ENCODE measurements around the gene TACO1. TPM values are rescaled to one million over a fixed set of nuclear protein-coding genes. Genes with fewer than 3 reads are reported as not detected.

The TACO1 gene
- total and polyA plus RNA-seq, 4 donors, result 11.1 to 20.7 (median 17.5) TPM

DNA sequence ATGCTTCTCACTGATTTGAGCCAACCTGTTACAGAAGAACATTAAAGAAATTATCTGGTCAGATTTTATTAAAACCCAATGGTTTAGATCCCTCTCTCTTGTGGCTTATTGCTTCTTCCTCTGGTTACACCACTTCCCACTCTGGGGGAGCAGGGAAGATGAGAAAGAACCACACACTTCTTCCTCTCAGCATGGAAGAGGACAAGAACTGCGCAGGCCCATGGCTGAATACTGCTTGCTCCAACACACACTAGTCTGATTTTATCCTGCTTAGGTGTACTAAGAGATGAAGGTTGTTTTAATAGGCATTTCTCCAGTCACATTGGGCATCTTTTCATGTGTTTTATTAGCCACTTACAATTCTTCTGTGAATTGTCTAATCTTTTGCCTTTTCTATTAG, 49.1 kb downstream of the TACO1 start:
- DNase-seq, result no peak
- ATAC-seq (ENCODE audit: insufficient read depth, low FRiP score), result no peak

DNA sequence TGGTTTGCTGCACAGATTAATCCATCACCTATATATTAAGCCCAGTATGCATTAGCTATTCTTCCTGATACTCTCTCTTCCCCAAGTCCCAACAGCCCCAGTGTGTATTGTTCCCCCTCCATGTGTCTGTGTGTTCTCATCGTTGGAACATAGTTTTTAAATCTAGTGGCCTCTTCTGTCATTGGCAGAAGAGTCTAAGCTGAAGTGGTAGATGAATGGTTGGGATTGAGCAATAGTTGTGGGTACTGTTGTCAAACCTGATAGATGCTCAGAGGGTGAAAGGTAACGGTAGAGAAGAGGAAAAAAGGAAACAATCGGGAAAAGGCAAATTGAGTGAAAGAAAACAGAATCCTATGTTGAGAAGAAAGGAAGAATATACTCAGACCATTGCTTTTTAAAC, 51.4 kb downstream of the TACO1 start:
- peaks cover 8 to 24% (median 11%) of the 10 kb centered on the region in 4 donors for H3K36me3 ChIP-seq (ENCODE audit: control insufficient read depth in 4 of 4, insufficient read depth in 4 of 4, low read length in 4 of 4)
- no peak overlapping the region for H3K27ac ChIP-seq (ENCODE audit: low read depth in 1 of 2, low read length in 1 of 2)
- no peak for DNase-seq
- H3K4me1 ChIP-seq (ENCODE audit: control insufficient read depth in 5 of 5, insufficient read depth in 5 of 5, low read length in 5 of 5), result peaks cover 0 to 19% (median 3%) of the 10 kb centered on the region in 5 donors
- H3K4me3 ChIP-seq, result no peak overlapping the region
- no peaks in the 10 kb centered on the region for H3K9me3 ChIP-seq (ENCODE audit: control insufficient read depth in 4 of 4, insufficient read depth in 3 of 4, low read length in 3 of 4)
- 18 to 37% methylated on average over 3 of the region's 3 CpGs for WGBS, 2 donors
- no peak overlapping the region for H3K9ac ChIP-seq (ENCODE audit: insufficient read depth in 1 of 2, low read length in 2 of 2)
- no peak for ATAC-seq (ENCODE audit: insufficient read depth, low FRiP score)
- TF ChIP-seq, protein P1, sequence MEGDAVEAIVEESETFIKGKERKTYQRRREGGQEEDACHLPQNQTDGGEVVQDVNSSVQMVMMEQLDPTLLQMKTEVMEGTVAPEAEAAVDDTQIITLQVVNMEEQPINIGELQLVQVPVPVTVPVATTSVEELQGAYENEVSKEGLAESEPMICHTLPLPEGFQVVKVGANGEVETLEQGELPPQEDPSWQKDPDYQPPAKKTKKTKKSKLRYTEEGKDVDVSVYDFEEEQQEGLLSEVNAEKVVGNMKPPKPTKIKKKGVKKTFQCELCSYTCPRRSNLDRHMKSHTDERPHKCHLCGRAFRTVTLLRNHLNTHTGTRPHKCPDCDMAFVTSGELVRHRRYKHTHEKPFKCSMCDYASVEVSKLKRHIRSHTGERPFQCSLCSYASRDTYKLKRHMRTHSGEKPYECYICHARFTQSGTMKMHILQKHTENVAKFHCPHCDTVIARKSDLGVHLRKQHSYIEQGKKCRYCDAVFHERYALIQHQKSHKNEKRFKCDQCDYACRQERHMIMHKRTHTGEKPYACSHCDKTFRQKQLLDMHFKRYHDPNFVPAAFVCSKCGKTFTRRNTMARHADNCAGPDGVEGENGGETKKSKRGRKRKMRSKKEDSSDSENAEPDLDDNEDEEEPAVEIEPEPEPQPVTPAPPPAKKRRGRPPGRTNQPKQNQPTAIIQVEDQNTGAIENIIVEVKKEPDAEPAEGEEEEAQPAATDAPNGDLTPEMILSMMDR (IDR thresholded peaks at IDR 0.05; ENCODE audit: control extremely low read depth, extremely low read depth), result no peak
- no peaks in the 10 kb centered on the region for H3K27me3 ChIP-seq (ENCODE audit: control insufficient read depth in 3 of 3, insufficient read depth in 3 of 3, low read length in 2 of 3)

More for the DNA sequence above, 49.1 kb downstream of the TACO1 start:
- H3K9me3 ChIP-seq (ENCODE audit: control insufficient read depth in 4 of 4, insufficient read depth in 3 of 4, low read length in 3 of 4), result peaks cover 0 to 3% (median 0%) of the 10 kb centered on the region in 4 donors
- no peak overlapping the region for H3K27ac ChIP-seq (ENCODE audit: low read depth in 1 of 2, low read length in 1 of 2)
- no peak overlapping the region for H3K4me3 ChIP-seq
- H3K36me3 ChIP-seq (ENCODE audit: control insufficient read depth in 4 of 4, insufficient read depth in 4 of 4, low read length in 4 of 4), result peaks cover 11 to 21% (median 16%) of the 10 kb centered on the region in 4 donors
- H3K4me1 ChIP-seq (ENCODE audit: control insufficient read depth in 5 of 5, insufficient read depth in 5 of 5, low read length in 5 of 5), result peaks cover 3 to 19% (median 8%) of the 10 kb centered on the region in 5 donors
- TF ChIP-seq, protein P1 (IDR thresholded peaks at IDR 0.05; ENCODE audit: control extremely low read depth, extremely low read depth), result no peak
- H3K27me3 ChIP-seq (ENCODE audit: control insufficient read depth in 3 of 3, insufficient read depth in 3 of 3, low read length in 2 of 3), result no peaks in the 10 kb centered on the region
- WGBS, 2 donors, result 39 to 71% methylated on average over 1 of the region's 1 CpG
- H3K9ac ChIP-seq (ENCODE audit: insufficient read depth in 1 of 2, low read length in 2 of 2), result no peak overlapping the region

DNA sequence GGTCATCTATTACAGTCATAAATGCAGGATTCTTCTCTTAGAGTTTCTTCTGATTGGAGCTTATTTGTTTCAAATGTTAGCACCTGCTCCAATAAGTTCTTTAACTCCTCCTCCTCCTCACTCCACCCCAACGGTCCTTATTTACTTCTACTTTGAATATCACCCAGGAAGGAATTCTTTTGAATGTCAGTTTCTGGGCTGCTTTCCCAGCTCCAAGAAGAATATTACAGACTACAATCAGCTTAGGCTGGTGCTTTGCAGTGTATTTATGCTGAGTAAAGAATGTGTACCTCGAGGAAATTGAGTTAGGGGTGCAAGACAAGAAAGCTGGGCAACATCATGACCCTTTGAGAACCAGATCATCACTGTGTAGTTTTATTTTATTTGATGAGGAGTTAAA, 52.4 kb downstream of the TACO1 start:
- DNase-seq (peak; percentile 19 to 85 (median 78)), ATAC-seq (ENCODE audit: insufficient read depth, low FRiP score) (no peak)
- Histone ChIP-seq H3K9me3 (ENCODE audit: control insufficient read depth in 4 of 4, insufficient read depth in 3 of 4, low read length in 3 of 4) (no peaks in the 10 kb centered on the region), H3K36me3 (ENCODE audit: control insufficient read depth in 4 of 4, insufficient read depth in 4 of 4, low read length in 4 of 4) (peaks cover 7 to 15% (median 11%) of the 10 kb centered on the region in 4 donors), H3K4me1 (ENCODE audit: control insufficient read depth in 5 of 5, insufficient read depth in 5 of 5, low read length in 5 of 5) (peaks cover 0 to 19% (median under 1%) of the 10 kb centered on the region in 5 donors), H3K27ac (ENCODE audit: low read depth in 1 of 2, low read length in 1 of 2) (peak overlapping the region in 1 of 2 donors; percentile 49), H3K4me3 (no peak overlapping the region), H3K27me3 (ENCODE audit: control insufficient read depth in 3 of 3, insufficient read depth in 3 of 3, low read length in 2 of 3) (no peaks in the 10 kb centered on the region), H3K9ac (ENCODE audit: insufficient read depth in 1 of 2, low read length in 2 of 2) (no peak overlapping the region)
- TF ChIP-seq, protein P1 (IDR thresholded peaks at IDR 0.05; ENCODE audit: control extremely low read depth, extremely low read depth), result no peak
- WGBS, 2 donors, result 29 to 60% methylated on average over 2 of the region's 2 CpGs

DNA sequence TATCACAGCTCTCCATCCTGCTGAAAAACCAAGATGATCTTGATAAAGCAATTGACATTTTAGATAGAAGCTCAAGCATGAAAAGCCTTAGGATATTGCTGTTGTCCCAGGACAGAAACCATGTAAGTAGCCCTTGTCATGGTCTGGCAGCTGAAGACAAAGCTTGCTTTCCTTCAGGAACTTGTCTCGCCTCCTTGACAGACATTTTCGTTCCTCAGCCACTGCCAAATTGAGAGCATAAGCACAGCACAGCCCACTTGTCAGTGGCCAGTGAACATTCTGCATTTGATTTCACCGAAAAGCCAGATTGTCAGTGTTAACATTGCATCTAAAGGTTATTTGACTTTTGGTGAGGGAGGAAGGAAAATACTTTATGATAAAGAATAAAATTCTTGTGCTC, 57.1 kb downstream of the TACO1 start:
- DNase-seq, result no peak
- peaks cover 0 to 8% (median 0%) of the 10 kb centered on the region in 5 donors for H3K4me1 ChIP-seq (ENCODE audit: control insufficient read depth in 5 of 5, insufficient read depth in 5 of 5, low read length in 5 of 5)
- ATAC-seq (ENCODE audit: insufficient read depth, low FRiP score), result no peak
- 77 to 78% methylated on average over 3 of the region's 3 CpGs for WGBS, 2 donors
- H3K4me3 ChIP-seq, result no peak overlapping the region
- peak overlapping the region in 1 of 2 donors; percentile 22 for H3K27ac ChIP-seq (ENCODE audit: low read depth in 1 of 2, low read length in 1 of 2)
- TF ChIP-seq, protein P1 (IDR thresholded peaks at IDR 0.05; ENCODE audit: control extremely low read depth, extremely low read depth), result no peak
- H3K27me3 ChIP-seq (ENCODE audit: control insufficient read depth in 3 of 3, insufficient read depth in 3 of 3, low read length in 2 of 3), result no peaks in the 10 kb centered on the region
- H3K9me3 ChIP-seq (ENCODE audit: control insufficient read depth in 4 of 4, insufficient read depth in 3 of 4, low read length in 3 of 4), result no peaks in the 10 kb centered on the region
- peaks cover 15 to 21% (median 18%) of the 10 kb centered on the region in 4 donors for H3K36me3 ChIP-seq (ENCODE audit: control insufficient read depth in 4 of 4, insufficient read depth in 4 of 4, low read length in 4 of 4)
- H3K9ac ChIP-seq (ENCODE audit: insufficient read depth in 1 of 2, low read length in 2 of 2), result no peak overlapping the region
